IMR-90 (cell line): Measurements from ENCODE around the gene TMEM127.

ENCODE experiments used
- BHLHE40 ChIP-seq: fragments of 150-350 bp; IDR thresholded peaks from 2 replicates; pipeline ENCODE4 v1.6.1; 2016; ENCODE audit warnings: mild to moderate bottlenecking, low read depth, low read length
- CEBPB ChIP-seq: IDR thresholded peaks from 2 replicates; pipeline ENCODE4 v1.6.1; 2012; ENCODE audit warnings: low read depth, low read length, improper control_type of control experiment
- CHD1 ChIP-seq: IDR thresholded peaks from 2 replicates; pipeline ENCODE4 v1.6.1; 2012; ENCODE audit warnings: low read depth, low read length, improper control_type of control experiment
- FOS ChIP-seq: fragments of 150-350 bp; IDR thresholded peaks from 2 replicates; pipeline ENCODE4 v1.6.1; 2016; ENCODE audit warnings: low read depth, low read length
- MAFK ChIP-seq: IDR thresholded peaks from 2 replicates; pipeline ENCODE4 v1.6.1; 2012; ENCODE audit warnings: low read depth, low read length, improper control_type of control experiment
- MXI1 ChIP-seq: IDR thresholded peaks from 2 replicates; pipeline ENCODE4 v1.6.1; 2012; ENCODE audit warnings: low read depth, mild to moderate bottlenecking, low read length, moderate library complexity, borderline replicate concordance
- NFE2L2 ChIP-seq: fragments of 150-350 bp; IDR thresholded peaks from 2 replicates; pipeline ENCODE4 v1.6.1; 2016; ENCODE audit warnings: low read depth, mild to moderate bottlenecking, low read length
- POLR2A ChIP-seq: IDR thresholded peaks from 2 replicates; pipeline ENCODE4 v1.6.1; 2012; ENCODE audit warnings: mild to moderate bottlenecking, low read depth, low read length
- RAD21 ChIP-seq: IDR thresholded peaks from 2 replicates; pipeline ENCODE4 v1.6.1; 2012; ENCODE audit warnings: low read length, improper control_type of control experiment
- RFX5 ChIP-seq: IDR thresholded peaks from 2 replicates; pipeline ENCODE4 v1.8.0; 2012; ENCODE audit warnings: low read depth, mild to moderate bottlenecking, low read length, moderate library complexity
- SMC3 ChIP-seq: fragments of 150-350 bp; IDR thresholded peaks from 2 replicates; pipeline ENCODE4 v1.6.1; 2016; ENCODE audit warnings: low read depth, mild to moderate bottlenecking, antibody characterized with exemption, low read length, moderate library complexity
- TF ChIP-seq, protein P1 (sequence below): conservative IDR thresholded peaks from 2 replicates; pipeline ENCODE4 v1.5.1; 2012; ENCODE audit warnings: mild to moderate bottlenecking, low read depth, low read length, improper control_type of control experiment
- TF ChIP-seq, protein P2 (sequence below): fragments of 150-350 bp; IDR thresholded peaks from 2 replicates; pipeline ENCODE4 v1.6.1; 2016; ENCODE audit warnings: low read depth, mild to moderate bottlenecking, low read length, moderate library complexity, borderline replicate concordance
- TF ChIP-seq, protein P3 (sequence below): fragments of 150-350 bp; IDR thresholded peaks from 2 replicates; pipeline ENCODE4 v1.6.1; 2017; ENCODE audit warnings: mild to moderate bottlenecking, antibody characterized with exemption, low read length, low read depth

DNA sequence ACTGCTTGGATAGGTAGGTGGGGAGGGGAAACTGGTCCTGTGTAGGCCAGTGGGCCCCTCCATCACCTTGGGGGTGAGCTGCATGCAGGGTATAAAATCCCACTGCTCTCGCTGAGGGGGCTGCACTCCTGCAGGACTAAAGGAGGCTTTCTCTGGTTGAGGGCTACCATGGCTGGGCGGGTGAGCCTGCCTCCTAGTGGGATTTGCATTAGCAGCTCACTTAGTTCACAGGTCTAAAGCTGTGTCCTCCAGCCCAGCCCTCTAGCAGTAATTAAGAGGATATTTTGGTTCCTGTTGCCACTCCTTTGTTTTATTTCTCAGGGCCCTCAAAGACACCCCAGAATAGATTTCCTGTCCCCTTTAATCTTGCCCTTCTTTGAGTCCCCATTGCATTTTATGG, 24.6 kb downstream of the TMEM127 start:
- TF ChIP-seq, protein P1, sequence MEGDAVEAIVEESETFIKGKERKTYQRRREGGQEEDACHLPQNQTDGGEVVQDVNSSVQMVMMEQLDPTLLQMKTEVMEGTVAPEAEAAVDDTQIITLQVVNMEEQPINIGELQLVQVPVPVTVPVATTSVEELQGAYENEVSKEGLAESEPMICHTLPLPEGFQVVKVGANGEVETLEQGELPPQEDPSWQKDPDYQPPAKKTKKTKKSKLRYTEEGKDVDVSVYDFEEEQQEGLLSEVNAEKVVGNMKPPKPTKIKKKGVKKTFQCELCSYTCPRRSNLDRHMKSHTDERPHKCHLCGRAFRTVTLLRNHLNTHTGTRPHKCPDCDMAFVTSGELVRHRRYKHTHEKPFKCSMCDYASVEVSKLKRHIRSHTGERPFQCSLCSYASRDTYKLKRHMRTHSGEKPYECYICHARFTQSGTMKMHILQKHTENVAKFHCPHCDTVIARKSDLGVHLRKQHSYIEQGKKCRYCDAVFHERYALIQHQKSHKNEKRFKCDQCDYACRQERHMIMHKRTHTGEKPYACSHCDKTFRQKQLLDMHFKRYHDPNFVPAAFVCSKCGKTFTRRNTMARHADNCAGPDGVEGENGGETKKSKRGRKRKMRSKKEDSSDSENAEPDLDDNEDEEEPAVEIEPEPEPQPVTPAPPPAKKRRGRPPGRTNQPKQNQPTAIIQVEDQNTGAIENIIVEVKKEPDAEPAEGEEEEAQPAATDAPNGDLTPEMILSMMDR = no peak
- TF ChIP-seq POLR2A (no peak), RFX5 (no peak), CEBPB (no peak), RAD21 (no peak), FOS (no peak), SMC3 (no peak), MXI1 (no peak), BHLHE40 (no peak), NFE2L2 (no peak), MAFK (no peak), CHD1 (no peak)
- TF ChIP-seq, protein P2, sequence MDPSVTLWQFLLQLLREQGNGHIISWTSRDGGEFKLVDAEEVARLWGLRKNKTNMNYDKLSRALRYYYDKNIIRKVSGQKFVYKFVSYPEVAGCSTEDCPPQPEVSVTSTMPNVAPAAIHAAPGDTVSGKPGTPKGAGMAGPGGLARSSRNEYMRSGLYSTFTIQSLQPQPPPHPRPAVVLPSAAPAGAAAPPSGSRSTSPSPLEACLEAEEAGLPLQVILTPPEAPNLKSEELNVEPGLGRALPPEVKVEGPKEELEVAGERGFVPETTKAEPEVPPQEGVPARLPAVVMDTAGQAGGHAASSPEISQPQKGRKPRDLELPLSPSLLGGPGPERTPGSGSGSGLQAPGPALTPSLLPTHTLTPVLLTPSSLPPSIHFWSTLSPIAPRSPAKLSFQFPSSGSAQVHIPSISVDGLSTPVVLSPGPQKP = no peak
- TF ChIP-seq, protein P3, sequence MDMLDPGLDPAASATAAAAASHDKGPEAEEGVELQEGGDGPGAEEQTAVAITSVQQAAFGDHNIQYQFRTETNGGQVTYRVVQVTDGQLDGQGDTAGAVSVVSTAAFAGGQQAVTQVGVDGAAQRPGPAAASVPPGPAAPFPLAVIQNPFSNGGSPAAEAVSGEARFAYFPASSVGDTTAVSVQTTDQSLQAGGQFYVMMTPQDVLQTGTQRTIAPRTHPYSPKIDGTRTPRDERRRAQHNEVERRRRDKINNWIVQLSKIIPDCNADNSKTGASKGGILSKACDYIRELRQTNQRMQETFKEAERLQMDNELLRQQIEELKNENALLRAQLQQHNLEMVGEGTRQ = no peak
